CD8-positive, alpha-beta memory T cell (primary cell): ENCODE results near the gene SLC26A3. TPM values are rescaled to one million over a fixed set of nuclear protein-coding genes. Genes with fewer than 3 reads are reported as not detected.

ENCODE experiments used
- CTCF ChIA-PET: fragments of 350-600 bp; sonication (Branson Sonifier 250); formaldehyde crosslinking; loops from one replicate; lab custom pipeline; 2021; ENCODE audit warnings: antibody characterized with exemption; lab: Charles Lee
- POLR2A ChIA-PET: fragments of 350-600 bp; sonication (Branson Sonifier 250); formaldehyde crosslinking; loops from one replicate; lab custom pipeline; 2021; ENCODE audit warnings: antibody characterized with exemption; lab: Charles Lee
- DNase-seq, 5 donors: peaks; one replicate each; pipeline versions ENCODE4 v3.0.0 to v3.0.0-alpha.2; 2020 to 2022; ENCODE audit warnings: mixed read lengths in 1 of 5
- H3K27ac ChIP-seq: one replicate; pipeline ENCODE4 v1.7.0; 2013; ENCODE audit warnings: low read depth, mild to moderate bottlenecking, low read length, moderate library complexity
- H3K27me3 ChIP-seq: 2 replicates; pipeline ENCODE4 v1.7.0; 2013; ENCODE audit warnings: low read length, mild to moderate bottlenecking; ENCODE audit not compliant: insufficient read depth, poor library complexity, severe bottlenecking
- H3K36me3 ChIP-seq: 2 replicates; pipeline ENCODE4 v1.7.0; 2013; ENCODE audit warnings: mild to moderate bottlenecking, low read length, moderate library complexity; ENCODE audit not compliant: insufficient read depth
- H3K4me1 ChIP-seq: 2 replicates; pipeline ENCODE4 v1.7.0; 2013; ENCODE audit warnings: mild to moderate bottlenecking, low read length, moderate library complexity; ENCODE audit not compliant: insufficient read depth
- H3K4me3 ChIP-seq: 2 replicates; pipeline ENCODE4 v1.7.0; 2013; ENCODE audit warnings: mild to moderate bottlenecking, low read length
- H3K9me3 ChIP-seq: 2 replicates; pipeline ENCODE4 v1.7.0; 2013; ENCODE audit warnings: mild to moderate bottlenecking, low read length
- H3K27ac Mint-ChIP-seq, 8 donors: one replicate each; pipeline ENCODE4 v1.8.0; 2020 to 2021; ENCODE audit warnings: mixed read lengths in 8 of 8, mild to moderate bottlenecking in 6 of 8, inconsistent platforms in 3 of 8, moderate library complexity in 3 of 8
- H3K27me3 Mint-ChIP-seq, 2 donors: one replicate each; pipeline ENCODE4 v1.8.0; 2020 to 2021; ENCODE audit warnings: mixed read lengths in 2 of 2, mild to moderate bottlenecking in 1 of 2, moderate library complexity in 1 of 2
- H3K36me3 Mint-ChIP-seq, 3 donors: one replicate each; pipeline ENCODE4 v1.8.0; 2020 to 2021; ENCODE audit warnings: mixed read lengths in 3 of 3, inconsistent platforms in 1 of 3, mild to moderate bottlenecking in 1 of 3
- H3K4me1 Mint-ChIP-seq, 3 donors: one replicate each; pipeline ENCODE4 v1.8.0; 2020 to 2021; ENCODE audit warnings: mixed read lengths in 3 of 3, inconsistent platforms in 1 of 3, mild to moderate bottlenecking in 1 of 3
- H3K4me3 Mint-ChIP-seq, 7 donors: one replicate each; pipeline ENCODE4 v1.8.0; 2020 to 2021; ENCODE audit warnings: mixed read lengths in 7 of 7, mild to moderate bottlenecking in 6 of 7, moderate library complexity in 4 of 7, inconsistent platforms in 2 of 7
- H3K9me3 Mint-ChIP-seq, 5 donors: one replicate each; pipeline ENCODE4 v1.8.0; 2020 to 2022; ENCODE audit warnings: mixed read lengths in 5 of 5, mild to moderate bottlenecking in 3 of 5, moderate library complexity in 2 of 5, inconsistent platforms in 1 of 5
- polyA plus RNA-seq: library from polyadenylated mRNA; unstranded; fragments of 300-500 nt; fragmentation: Illumina TruSeq; gene quantifications from one replicate; pipeline ENCODE4 v1.2.3, GENCODE V29; 2021
- total RNA-seq, 2 experiments: library from RNA; stranded (reverse); gene quantifications; one replicate each; pipeline ENCODE4 v1.2.3, GENCODE V29; 2021

Gene SLC26A3
- total and polyA plus RNA-seq, 3 experiments from 2014 or later: not detected

DNA sequence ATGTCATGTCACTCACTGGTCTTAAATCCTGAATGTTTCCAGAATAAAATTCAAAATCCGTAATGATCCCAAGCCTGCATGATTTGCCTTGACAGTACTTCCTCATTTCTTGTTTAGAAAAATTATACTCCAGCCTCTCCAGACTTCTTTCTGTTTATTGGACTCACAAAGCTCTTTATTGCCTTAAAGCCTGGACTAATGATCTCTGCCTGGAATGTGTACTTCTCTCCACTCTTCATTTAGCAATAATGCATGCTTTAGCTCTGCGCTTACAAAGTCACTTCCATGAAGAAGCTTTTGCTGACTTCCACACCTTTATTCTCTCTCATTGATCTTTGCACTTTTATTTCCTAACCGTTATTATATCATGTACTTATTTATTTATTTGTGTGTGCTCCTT lies 27.4 kb upstream of the SLC26A3 start:
- no peaks in the 10 kb centered on the region for H3K9me3 Mint-ChIP-seq
- H3K4me1 ChIP-seq: no peaks in the 10 kb centered on the region
- no peaks in the 10 kb centered on the region for H3K27me3 ChIP-seq
- no peak overlapping the region for H3K27ac ChIP-seq
- H3K27ac Mint-ChIP-seq: no peak overlapping the region
- H3K36me3 ChIP-seq: no peaks in the 10 kb centered on the region
- H3K4me3 ChIP-seq: no peak overlapping the region
- peaks cover 3 to 14% of the 10 kb centered on the region in 2 donors for H3K27me3 Mint-ChIP-seq
- peaks cover 0 to 5% (median 0%) of the 10 kb centered on the region in 3 donors for H3K36me3 Mint-ChIP-seq
- DNase-seq: no peak
- CTCF ChIA-PET: no interaction called here
- H3K4me1 Mint-ChIP-seq: no peaks in the 10 kb centered on the region
- H3K4me3 Mint-ChIP-seq: no peak overlapping the region
- no peaks in the 10 kb centered on the region for H3K9me3 ChIP-seq
- POLR2A ChIA-PET: no interaction called here

DNA sequence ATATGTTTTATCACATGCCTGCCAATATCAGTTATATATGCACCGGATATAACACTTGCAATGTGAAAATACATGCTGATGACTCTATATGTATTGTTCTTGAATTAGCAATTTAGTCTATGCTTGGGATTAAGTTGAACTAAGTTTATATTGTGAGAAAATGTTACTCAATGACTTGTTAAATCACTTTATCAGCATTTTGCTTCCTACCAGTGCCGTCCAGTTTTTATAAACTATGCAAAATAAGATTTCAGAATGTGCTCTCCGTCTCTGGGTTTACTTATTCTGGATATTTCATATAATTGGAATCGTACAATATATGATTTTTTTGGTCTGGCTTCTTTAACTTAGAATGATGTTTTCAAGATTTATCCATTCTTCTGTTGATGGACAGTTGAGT lies 25.5 kb upstream of the SLC26A3 start:
- H3K9me3 Mint-ChIP-seq: peaks cover 0 to 8% (median 0%) of the 10 kb centered on the region in 5 donors
- Histone ChIP-seq H3K4me1 (no peaks in the 10 kb centered on the region), H3K4me3 (no peak overlapping the region), H3K27ac (no peak overlapping the region), H3K27me3 (no peaks in the 10 kb centered on the region), H3K9me3 (no peaks in the 10 kb centered on the region), H3K36me3 (no peaks in the 10 kb centered on the region)
- ChIA-PET CTCF (no interaction called here), POLR2A (no interaction called here)
- H3K27me3 Mint-ChIP-seq: peaks cover 3 to 14% of the 10 kb centered on the region in 2 donors
- peaks cover 0 to 5% (median 5%) of the 10 kb centered on the region in 3 donors for H3K36me3 Mint-ChIP-seq
- no peaks in the 10 kb centered on the region for H3K4me1 Mint-ChIP-seq
- no peak for DNase-seq
- no peak overlapping the region for H3K27ac Mint-ChIP-seq
- H3K4me3 Mint-ChIP-seq: no peak overlapping the region

DNA sequence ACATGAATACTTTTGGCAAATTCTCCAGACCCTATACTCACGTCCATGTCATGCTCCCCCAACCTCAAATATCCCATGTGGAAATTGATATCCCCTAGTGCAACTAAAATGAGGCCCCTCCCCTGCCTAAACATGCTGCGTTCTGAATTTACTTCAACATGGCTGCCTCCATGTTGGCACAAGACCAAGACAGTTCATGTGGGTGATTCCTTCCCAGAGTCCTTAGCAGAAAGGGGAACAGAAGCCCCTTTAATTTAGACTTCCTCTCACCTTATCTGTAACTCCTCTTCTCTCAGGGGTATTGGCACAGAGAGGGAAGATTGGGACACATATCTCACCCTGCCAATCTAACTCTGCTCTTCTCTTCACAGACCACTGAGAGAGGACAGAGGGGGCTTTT lies 24.5 kb upstream of the SLC26A3 start:
- Histone ChIP-seq H3K4me3 (no peak overlapping the region), H3K27me3 (no peaks in the 10 kb centered on the region), H3K36me3 (no peaks in the 10 kb centered on the region), H3K27ac (no peak overlapping the region), H3K9me3 (no peaks in the 10 kb centered on the region), H3K4me1 (no peaks in the 10 kb centered on the region)
- no peak for DNase-seq
- peaks cover 0 to 5% (median 2%) of the 10 kb centered on the region in 3 donors for H3K36me3 Mint-ChIP-seq
- no peaks in the 10 kb centered on the region for H3K4me1 Mint-ChIP-seq
- peaks cover 0 to 8% (median 0%) of the 10 kb centered on the region in 5 donors for H3K9me3 Mint-ChIP-seq
- CTCF ChIA-PET: no interaction called here
- H3K4me3 Mint-ChIP-seq: no peak overlapping the region
- H3K27ac Mint-ChIP-seq: no peak overlapping the region
- peaks cover 3 to 10% of the 10 kb centered on the region in 2 donors for H3K27me3 Mint-ChIP-seq
- POLR2A ChIA-PET: no interaction called here

DNA sequence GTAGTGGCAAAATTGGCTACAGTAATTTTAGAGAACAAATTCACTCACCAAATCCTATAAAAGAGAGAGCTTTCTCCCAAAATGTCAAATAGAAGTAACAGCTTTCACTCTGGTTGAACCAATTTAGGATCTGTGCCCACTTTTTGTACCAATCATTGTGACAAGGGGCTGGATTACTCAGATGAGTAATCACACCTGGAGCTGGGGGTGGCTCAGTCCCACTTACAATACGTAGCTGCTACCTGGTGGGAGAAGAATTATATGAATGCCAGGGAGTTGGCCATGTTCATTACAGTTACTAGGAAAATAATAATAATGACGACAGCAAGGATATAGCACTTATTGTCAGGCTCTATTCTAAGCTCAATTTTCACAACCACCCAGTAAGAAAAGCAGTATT lies 23.4 kb upstream of the SLC26A3 start:
- Histone ChIP-seq H3K36me3 (no peaks in the 10 kb centered on the region), H3K27ac (no peak overlapping the region), H3K4me3 (no peak overlapping the region), H3K27me3 (no peaks in the 10 kb centered on the region), H3K4me1 (no peaks in the 10 kb centered on the region), H3K9me3 (no peaks in the 10 kb centered on the region)
- H3K27ac Mint-ChIP-seq: no peak overlapping the region
- H3K36me3 Mint-ChIP-seq: peaks cover 0 to 5% (median 0%) of the 10 kb centered on the region in 3 donors
- POLR2A ChIA-PET: no interaction called here
- H3K27me3 Mint-ChIP-seq: peaks cover 3 to 10% of the 10 kb centered on the region in 2 donors
- H3K4me3 Mint-ChIP-seq: no peak overlapping the region
- H3K4me1 Mint-ChIP-seq: no peaks in the 10 kb centered on the region
- peaks cover 0 to 8% (median 0%) of the 10 kb centered on the region in 5 donors for H3K9me3 Mint-ChIP-seq
- CTCF ChIA-PET: no interaction called here
- no peak for DNase-seq

DNA sequence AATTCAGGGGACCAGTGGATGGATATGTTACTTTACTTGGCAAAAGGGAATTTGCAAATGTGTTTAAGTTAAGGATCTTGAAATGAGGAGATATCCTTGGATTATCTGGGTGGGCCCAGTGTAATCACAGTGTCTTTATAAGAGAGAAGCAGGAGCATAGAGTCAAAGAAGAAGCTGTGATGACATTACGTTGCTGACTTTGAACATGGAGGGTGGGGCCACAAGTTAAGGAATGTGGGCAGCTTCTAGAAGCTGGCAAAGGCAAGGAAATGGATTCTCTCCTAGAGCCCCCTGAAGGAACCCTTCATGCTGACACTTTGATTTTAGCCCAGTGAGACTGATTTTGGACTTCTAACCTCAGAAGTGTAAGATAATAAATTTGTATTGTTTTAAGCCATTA lies 21.8 kb upstream of the SLC26A3 start:
- DNase-seq: no peak
- peaks cover 0 to under 1% of the 10 kb centered on the region in 2 donors for H3K27me3 Mint-ChIP-seq
- ChIA-PET POLR2A (no interaction called here), CTCF (no interaction called here)
- no peaks in the 10 kb centered on the region for H3K36me3 ChIP-seq
- H3K4me3 ChIP-seq: no peak overlapping the region
- H3K9me3 ChIP-seq: no peaks in the 10 kb centered on the region
- no peaks in the 10 kb centered on the region for H3K4me1 ChIP-seq
- no peak overlapping the region for H3K27ac Mint-ChIP-seq
- H3K36me3 Mint-ChIP-seq: peaks cover 0 to 5% (median 0%) of the 10 kb centered on the region in 3 donors
- no peak overlapping the region for H3K27ac ChIP-seq
- H3K27me3 ChIP-seq: no peaks in the 10 kb centered on the region
- H3K9me3 Mint-ChIP-seq: peaks cover 0 to 8% (median 0%) of the 10 kb centered on the region in 5 donors
- H3K4me1 Mint-ChIP-seq: no peaks in the 10 kb centered on the region
- no peak overlapping the region for H3K4me3 Mint-ChIP-seq

DNA sequence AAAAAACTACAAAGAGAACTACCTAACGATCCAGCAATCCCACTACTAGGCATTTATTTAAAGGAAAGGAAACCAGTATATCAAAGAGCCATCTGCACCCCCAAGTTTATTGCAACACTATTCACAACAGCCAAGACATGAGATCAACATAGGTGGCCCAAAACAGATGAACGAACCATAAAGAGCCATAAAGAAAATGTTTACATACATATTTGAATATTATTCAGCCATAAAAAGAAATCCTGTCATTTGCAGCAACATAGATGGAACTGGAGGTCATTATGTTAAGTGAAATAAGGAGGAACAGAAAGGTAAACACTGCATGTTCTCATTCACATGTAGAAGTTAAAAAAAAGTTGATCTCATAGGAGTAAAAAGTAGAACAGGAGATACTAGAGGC lies 15.6 kb upstream of the SLC26A3 start:
- Histone ChIP-seq H3K9me3 (no peaks in the 10 kb centered on the region), H3K27me3 (no peaks in the 10 kb centered on the region), H3K36me3 (no peaks in the 10 kb centered on the region), H3K4me1 (no peaks in the 10 kb centered on the region), H3K27ac (no peak overlapping the region), H3K4me3 (no peak overlapping the region)
- ChIA-PET CTCF (no interaction called here), POLR2A (no interaction called here)
- Mint-ChIP-seq H3K27ac (peak overlapping the region in 1 of 8 donors; percentile 43), H3K36me3 (peaks cover 0 to 4% (median 0%) of the 10 kb centered on the region in 3 donors), H3K9me3 (no peaks in the 10 kb centered on the region), H3K4me1 (peaks cover 0 to 3% (median 2%) of the 10 kb centered on the region in 3 donors), H3K4me3 (no peak overlapping the region), H3K27me3 (no peaks in the 10 kb centered on the region)
- no peak for DNase-seq

DNA sequence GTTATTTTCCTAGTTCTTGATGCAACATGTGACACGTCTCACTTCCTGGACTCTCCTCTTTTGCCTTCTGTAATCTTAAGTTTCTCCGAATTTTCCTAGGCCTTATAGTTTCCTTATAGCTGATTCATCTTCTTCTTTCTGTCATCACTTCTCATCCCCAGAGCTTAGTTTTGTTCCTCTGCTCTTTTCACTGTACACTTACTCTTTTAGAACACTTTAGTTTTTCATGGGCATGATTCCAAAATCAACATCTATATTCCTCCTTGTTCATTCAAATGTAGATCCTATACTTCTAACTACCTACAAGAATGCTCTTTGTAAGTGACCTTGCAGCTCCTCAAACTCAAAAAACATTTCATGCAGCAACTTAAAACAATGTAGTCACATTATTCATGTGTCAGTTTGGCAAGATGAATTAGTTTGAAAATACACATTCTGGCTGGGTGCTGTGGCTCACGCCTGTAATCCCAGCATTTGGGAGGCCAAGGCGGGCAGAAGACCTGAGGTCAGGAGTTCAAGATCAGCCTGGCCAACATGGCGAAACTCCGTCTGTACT lies 13.1 kb upstream of the SLC26A3 start:
- no peaks in the 10 kb centered on the region for H3K9me3 ChIP-seq
- H3K36me3 ChIP-seq: no peaks in the 10 kb centered on the region
- H3K27ac ChIP-seq: no peak overlapping the region
- no peaks in the 10 kb centered on the region for H3K9me3 Mint-ChIP-seq
- peaks cover 0 to 4% (median 0%) of the 10 kb centered on the region in 3 donors for H3K36me3 Mint-ChIP-seq
- no peaks in the 10 kb centered on the region for H3K27me3 ChIP-seq
- ChIA-PET POLR2A (no interaction called here), CTCF (no interaction called here)
- no peak overlapping the region for H3K27ac Mint-ChIP-seq
- no peak overlapping the region for H3K4me3 Mint-ChIP-seq
- H3K4me1 Mint-ChIP-seq: peaks cover 0 to 3% (median 2%) of the 10 kb centered on the region in 3 donors
- no peak overlapping the region for H3K4me3 ChIP-seq
- H3K27me3 Mint-ChIP-seq: no peaks in the 10 kb centered on the region
- DNase-seq: no peak
- H3K4me1 ChIP-seq: no peaks in the 10 kb centered on the region

DNA sequence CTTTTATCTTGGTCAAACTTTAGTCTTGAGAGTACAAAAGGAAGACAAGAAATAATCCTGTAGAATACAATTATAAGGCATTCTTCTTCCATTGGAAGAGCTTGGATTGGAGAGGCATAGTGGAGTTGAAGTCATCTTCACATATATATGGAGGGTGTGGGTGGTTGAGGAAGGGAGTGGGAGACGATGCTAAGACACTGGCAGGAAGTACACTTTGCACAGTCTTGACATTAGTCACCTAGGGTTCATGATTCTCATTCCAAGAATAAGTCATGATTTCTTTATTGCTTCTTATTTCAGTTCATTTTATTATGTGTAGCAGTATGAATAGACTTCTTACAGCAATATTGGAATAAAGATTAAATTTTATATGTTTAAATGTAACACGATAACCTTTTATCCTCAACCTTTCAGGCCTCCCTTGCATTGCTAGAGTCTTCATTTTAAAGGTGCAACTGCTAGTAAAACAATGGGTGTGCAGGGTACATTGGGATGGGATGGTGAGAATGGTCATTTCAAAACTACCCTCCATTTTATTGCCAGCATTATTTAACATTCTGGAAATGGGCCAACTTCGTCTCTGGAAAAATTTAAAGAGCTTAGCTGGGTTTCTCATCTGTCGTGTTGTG lies 12.3 kb upstream of the SLC26A3 start:
- Histone ChIP-seq H3K27me3 (no peaks in the 10 kb centered on the region), H3K9me3 (no peaks in the 10 kb centered on the region), H3K4me3 (no peak overlapping the region), H3K36me3 (no peaks in the 10 kb centered on the region), H3K4me1 (no peaks in the 10 kb centered on the region), H3K27ac (no peak overlapping the region)
- H3K4me1 Mint-ChIP-seq: peaks cover 0 to 3% (median 2%) of the 10 kb centered on the region in 3 donors
- no peaks in the 10 kb centered on the region for H3K27me3 Mint-ChIP-seq
- H3K27ac Mint-ChIP-seq: no peak overlapping the region
- H3K36me3 Mint-ChIP-seq: peaks cover 0 to 4% (median 0%) of the 10 kb centered on the region in 3 donors
- ChIA-PET POLR2A (no interaction called here), CTCF (no interaction called here)
- H3K4me3 Mint-ChIP-seq: no peak overlapping the region
- no peak for DNase-seq
- no peaks in the 10 kb centered on the region for H3K9me3 Mint-ChIP-seq
